OCI-LY1 (cell line): ENCODE results near the gene SLC5A5.

Experiments
- H2AFZ ChIP-seq: fragments of 200-600 bp; sonication (generic), shearing (Covaris generic); 2 replicates; pipeline ENCODE4 v1.6.0; 2014; ENCODE audit warnings: antibody characterized with exemption, mild to moderate bottlenecking, low read length
- H3F3A ChIP-seq: fragments of 200-600 bp; sonication (generic), shearing (Covaris generic); 2 replicates; pipeline ENCODE4 v1.6.0; 2014; ENCODE audit warnings: mild to moderate bottlenecking, antibody characterized with exemption, low read length, moderate library complexity; ENCODE audit not compliant: insufficient read depth
- H3K27ac ChIP-seq: fragments of 200-600 bp; sonication (generic); 2 replicates; pipeline ENCODE4 v1.5.1; 2014; ENCODE audit warnings: low read length, mixed run types, mild to moderate bottlenecking, low read depth; ENCODE audit not compliant: poor library complexity, severe bottlenecking
- H3K27me3 ChIP-seq: fragments of 200-600 bp; sonication (generic); 2 replicates; pipeline ENCODE4 v1.6.0; 2014; ENCODE audit warnings: antibody characterized with exemption, mild to moderate bottlenecking, low read length, moderate library complexity; ENCODE audit not compliant: insufficient read depth
- H3K36me3 ChIP-seq: fragments of 200-600 bp; sonication (generic); 2 replicates; pipeline ENCODE4 v1.6.1; 2014; ENCODE audit warnings: mild to moderate bottlenecking, antibody characterized with exemption, low read length, moderate library complexity, mixed read lengths; ENCODE audit not compliant: insufficient read depth
- H3K4me1 ChIP-seq: fragments of 200-600 bp; sonication (generic); 2 replicates; pipeline ENCODE4 v1.5.1; 2014; ENCODE audit warnings: mild to moderate bottlenecking, low read length, moderate library complexity; ENCODE audit not compliant: insufficient read depth, severe bottlenecking
- H3K4me2 ChIP-seq: fragments of 200-600 bp; sonication (generic), shearing (Covaris generic); 2 replicates; pipeline ENCODE4 v1.6.1; 2014; ENCODE audit warnings: low read length
- H3K4me3 ChIP-seq: fragments of 200-600 bp; sonication (generic); 2 replicates; pipeline ENCODE4 v1.5.1; 2014; ENCODE audit warnings: low read length, low read depth, mild to moderate bottlenecking, mixed read lengths; ENCODE audit not compliant: poor library complexity, severe bottlenecking
- H3K79me2 ChIP-seq: fragments of 200-600 bp; shearing (Covaris generic); 2 replicates; pipeline ENCODE4 v1.6.1; 2016; ENCODE audit warnings: mixed run types, low read length, mixed read lengths; ENCODE audit not compliant: insufficient read depth
- H3K9ac ChIP-seq: fragments of 200-600 bp; sonication (generic), shearing (Covaris generic); 2 replicates; pipeline ENCODE4 v1.6.1; 2014; ENCODE audit warnings: mild to moderate bottlenecking, low read length, mixed read lengths
- H3K9me2 ChIP-seq: fragments of 200-600 bp; sonication (generic), shearing (Covaris generic); 2 replicates; pipeline ENCODE4 v1.6.1; 2014; ENCODE audit warnings: low read depth, mild to moderate bottlenecking, low read length, mixed read lengths
- H3K9me3 ChIP-seq: fragments of 200-600 bp; shearing (Covaris generic); 2 replicates; pipeline ENCODE4 v1.6.1; 2014; ENCODE audit warnings: low read length, mixed read lengths
- H4K20me1 ChIP-seq: fragments of 200-600 bp; sonication (generic), shearing (Covaris generic); 2 replicates; pipeline ENCODE4 v1.6.0; 2016; ENCODE audit warnings: mild to moderate bottlenecking, low read length; ENCODE audit not compliant: insufficient read depth
- EZH2 ChIP-seq: fragments of 200-600 bp; sonication (generic), shearing (Covaris generic); IDR thresholded peaks from 2 replicates; pipeline ENCODE4 v1.8.0; 2017; ENCODE audit warnings: borderline replicate concordance, mixed run types, mild to moderate bottlenecking, antibody characterized with exemption, low read length, moderate library complexity, mixed read lengths
- TF ChIP-seq, protein P1 (sequence below): fragments of 200-600 bp; sonication (generic), shearing (Covaris generic); IDR thresholded peaks from 2 replicates; pipeline ENCODE4 v1.5.1; 2017; ENCODE audit warnings: mild to moderate bottlenecking, antibody characterized with exemption, low read length, moderate library complexity, mixed read lengths

The SLC5A5 gene

DNA sequence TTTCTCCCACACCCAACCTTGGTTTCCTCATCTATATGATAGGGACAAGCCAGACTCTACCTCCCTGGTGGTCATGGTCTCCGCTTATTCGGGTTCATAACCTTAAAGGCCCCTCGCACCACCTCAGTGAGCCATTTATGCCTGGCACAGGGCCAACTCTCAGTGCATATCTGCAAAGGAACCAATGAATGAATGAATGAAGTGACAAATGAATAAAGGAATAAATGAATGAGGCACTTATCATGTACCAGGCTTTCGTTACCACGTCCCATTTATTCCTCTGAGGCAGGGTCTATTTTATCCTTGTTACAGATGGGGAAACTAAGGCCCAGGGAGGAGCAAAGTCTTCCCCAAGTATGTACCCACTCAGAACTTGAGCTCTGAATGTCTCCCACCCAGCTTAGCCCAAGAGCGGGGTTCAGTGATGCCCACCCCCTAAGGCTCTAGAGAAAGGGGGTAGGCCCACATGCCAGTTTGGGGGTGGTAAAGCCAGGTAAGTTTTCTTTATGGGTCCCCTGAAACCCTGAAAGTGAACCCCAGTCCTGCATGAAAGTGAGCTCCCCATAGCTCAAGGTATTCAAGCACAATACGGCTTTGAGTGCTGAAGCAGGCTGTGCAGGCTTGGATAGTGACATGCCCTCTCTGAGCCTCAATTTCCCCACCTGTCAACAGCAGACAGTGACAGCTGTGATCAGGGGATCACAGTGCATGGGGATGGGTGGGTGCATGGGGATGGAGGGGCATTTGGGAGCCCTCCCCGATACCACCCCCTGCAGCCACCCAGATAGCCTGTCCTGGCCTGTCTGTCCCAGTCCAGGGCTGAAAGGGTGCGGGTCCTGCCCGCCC is 490 bp upstream of the SLC5A5 start:
- Histone ChIP-seq H3K36me3 (no peaks in the 10 kb centered on the region), H3K9me2 (no peaks in the 10 kb centered on the region), H2AFZ (no peak overlapping the region), H3F3A (no peaks in the 10 kb centered on the region), H3K4me2 (no peak overlapping the region), H3K4me3 (no peak overlapping the region), H3K27ac (no peak overlapping the region), H4K20me1 (no peaks in the 10 kb centered on the region), H3K79me2 (no peaks in the 10 kb centered on the region), H3K4me1 (peaks cover 6% of the 10 kb centered on the region), H3K27me3 (peaks cover 4% of the 10 kb centered on the region; the same call in 1 of the 2 replicates), H3K9ac (no peak overlapping the region), H3K9me3 (no peaks in the 10 kb centered on the region)
- no peak for TF ChIP-seq EZH2
- TF ChIP-seq, protein P1, sequence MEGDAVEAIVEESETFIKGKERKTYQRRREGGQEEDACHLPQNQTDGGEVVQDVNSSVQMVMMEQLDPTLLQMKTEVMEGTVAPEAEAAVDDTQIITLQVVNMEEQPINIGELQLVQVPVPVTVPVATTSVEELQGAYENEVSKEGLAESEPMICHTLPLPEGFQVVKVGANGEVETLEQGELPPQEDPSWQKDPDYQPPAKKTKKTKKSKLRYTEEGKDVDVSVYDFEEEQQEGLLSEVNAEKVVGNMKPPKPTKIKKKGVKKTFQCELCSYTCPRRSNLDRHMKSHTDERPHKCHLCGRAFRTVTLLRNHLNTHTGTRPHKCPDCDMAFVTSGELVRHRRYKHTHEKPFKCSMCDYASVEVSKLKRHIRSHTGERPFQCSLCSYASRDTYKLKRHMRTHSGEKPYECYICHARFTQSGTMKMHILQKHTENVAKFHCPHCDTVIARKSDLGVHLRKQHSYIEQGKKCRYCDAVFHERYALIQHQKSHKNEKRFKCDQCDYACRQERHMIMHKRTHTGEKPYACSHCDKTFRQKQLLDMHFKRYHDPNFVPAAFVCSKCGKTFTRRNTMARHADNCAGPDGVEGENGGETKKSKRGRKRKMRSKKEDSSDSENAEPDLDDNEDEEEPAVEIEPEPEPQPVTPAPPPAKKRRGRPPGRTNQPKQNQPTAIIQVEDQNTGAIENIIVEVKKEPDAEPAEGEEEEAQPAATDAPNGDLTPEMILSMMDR, result no peak

DNA sequence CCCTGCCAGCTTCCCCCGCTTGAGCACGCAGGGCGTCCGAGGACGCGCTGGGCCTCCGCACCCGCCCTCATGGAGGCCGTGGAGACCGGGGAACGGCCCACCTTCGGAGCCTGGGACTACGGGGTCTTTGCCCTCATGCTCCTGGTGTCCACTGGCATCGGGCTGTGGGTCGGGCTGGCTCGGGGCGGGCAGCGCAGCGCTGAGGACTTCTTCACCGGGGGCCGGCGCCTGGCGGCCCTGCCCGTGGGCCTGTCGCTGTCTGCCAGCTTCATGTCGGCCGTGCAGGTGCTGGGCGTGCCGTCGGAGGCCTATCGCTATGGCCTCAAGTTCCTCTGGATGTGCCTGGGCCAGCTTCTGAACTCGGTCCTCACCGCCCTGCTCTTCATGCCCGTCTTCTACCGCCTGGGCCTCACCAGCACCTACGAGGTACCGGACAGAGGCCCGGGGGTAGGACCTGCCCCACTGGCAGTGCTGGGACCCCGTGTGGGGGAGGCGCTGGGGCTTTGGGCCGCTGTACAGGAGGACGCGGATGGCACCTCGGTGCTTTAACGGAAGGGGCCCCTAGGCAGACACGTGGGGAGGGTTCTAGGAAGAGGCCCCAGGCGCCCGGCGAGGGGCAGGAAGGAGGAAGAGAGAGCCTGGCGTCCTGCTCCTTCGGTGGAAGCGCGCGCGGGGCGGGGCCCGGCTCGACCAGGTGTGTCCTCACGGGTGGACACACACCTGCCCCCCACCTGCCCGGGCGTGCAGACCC is 681 bp downstream of the SLC5A5 start:
- no peak overlapping the region for H2AFZ ChIP-seq
- H3K4me3 ChIP-seq, result no peak overlapping the region
- no peaks in the 10 kb centered on the region for H3K36me3 ChIP-seq
- peaks cover 6% of the 10 kb centered on the region for H3K4me1 ChIP-seq
- H3K27me3 ChIP-seq, result peaks cover 4% of the 10 kb centered on the region; the same call in 1 of the 2 replicates
- no peak overlapping the region for H3K9ac ChIP-seq
- no peaks in the 10 kb centered on the region for H3K9me3 ChIP-seq
- H4K20me1 ChIP-seq, result no peaks in the 10 kb centered on the region
- TF ChIP-seq EZH2, result no peak
- TF ChIP-seq, protein P1, result no peak
- no peaks in the 10 kb centered on the region for H3K9me2 ChIP-seq
- H3K4me2 ChIP-seq, result 0 out of 2 replicates have a peak overlapping the region, but pooled peaks have one; percentile 12
- no peak overlapping the region for H3K27ac ChIP-seq
- no peaks in the 10 kb centered on the region for H3F3A ChIP-seq
- no peaks in the 10 kb centered on the region for H3K79me2 ChIP-seq

DNA sequence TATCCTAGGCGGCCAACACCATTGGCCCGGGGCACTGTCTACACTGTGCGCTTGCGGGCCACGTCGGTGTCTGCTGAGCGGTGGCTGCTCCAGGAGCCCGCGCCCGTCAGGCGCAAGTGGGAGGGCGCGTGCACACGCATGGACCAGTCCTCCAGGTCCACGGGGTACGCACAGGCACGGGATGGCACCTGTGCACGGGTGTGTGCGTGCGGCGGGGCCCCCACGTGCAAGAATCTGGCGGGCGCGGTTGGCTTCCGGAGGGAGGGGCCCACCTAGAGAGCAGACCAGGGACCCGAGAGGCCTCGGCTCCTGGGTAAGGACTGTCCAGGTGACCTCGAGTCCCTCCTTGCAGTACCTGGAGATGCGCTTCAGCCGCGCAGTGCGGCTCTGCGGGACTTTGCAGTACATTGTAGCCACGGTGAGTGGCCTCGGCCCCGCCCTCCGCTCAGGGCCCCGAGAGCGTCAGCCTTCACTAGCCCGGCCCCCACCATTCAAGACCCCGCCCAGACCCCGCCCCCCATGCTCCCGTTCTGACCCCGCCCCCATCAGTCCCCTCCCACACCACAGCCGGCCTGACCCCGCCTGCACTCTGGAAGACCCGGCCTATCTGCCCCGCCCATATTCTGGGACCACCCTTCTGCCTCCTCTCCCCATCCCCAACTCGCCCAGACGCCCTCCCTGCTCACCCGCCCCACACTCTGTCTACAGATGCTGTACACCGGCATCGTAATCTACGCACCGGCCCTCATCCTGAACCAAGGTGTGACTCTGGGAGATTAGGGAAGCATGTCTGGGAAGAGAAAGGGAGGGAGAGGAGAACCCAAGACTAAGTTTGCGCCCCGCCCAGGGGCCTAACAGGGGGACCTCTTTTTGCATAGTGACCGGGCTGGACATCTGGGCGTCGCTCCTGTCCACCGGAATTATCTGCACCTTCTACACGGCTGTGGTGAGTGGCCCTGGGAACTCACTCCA is 2.3 kb downstream of the SLC5A5 start:
- Histone ChIP-seq H3K9me3 (no peaks in the 10 kb centered on the region), H3K27me3 (peaks cover 4% of the 10 kb centered on the region; the same call in 1 of the 2 replicates), H3K4me1 (peaks cover 6% of the 10 kb centered on the region), H3K36me3 (no peaks in the 10 kb centered on the region), H3K4me3 (peak overlapping the region; percentile 60), H3F3A (no peaks in the 10 kb centered on the region), H3K79me2 (no peaks in the 10 kb centered on the region), H3K9me2 (no peaks in the 10 kb centered on the region), H3K27ac (no peak overlapping the region), H3K9ac (peak overlapping the region; percentile 42; the same call in 1 of the 2 replicates), H4K20me1 (no peaks in the 10 kb centered on the region), H2AFZ (0 out of 2 replicates have a peak overlapping the region, but pooled peaks have one; percentile 45), H3K4me2 (peak overlapping the region; percentile 80)
- TF ChIP-seq, protein P1, result no peak
- no peak for TF ChIP-seq EZH2
